Measurements from ENCODE around the gene DR1.

The DR1 gene

GRCh38 chr1:93399781-93400180 lies 54.1 kb downstream of the DR1 start:
- DNase-seq = no peak

GRCh38 chr1:93408203-93408602 lies 62.5 kb downstream of the DR1 start:
- no peak for DNase-seq

- DNase-seq = no peak
Observed at GRCh38 chr1:93411000-93411399, 65.3 kb downstream of the DR1 start.

- no peak for DNase-seq
Observed at GRCh38 chr1:93414749-93415148, 69.0 kb downstream of the DR1 start.

GRCh38 chr1:93415296-93415695 lies 69.6 kb downstream of the DR1 start:
- no peak for DNase-seq

GRCh38 chr1:93416183-93416582 lies 70.5 kb downstream of the DR1 start:
- DNase-seq = no peak

Measured in NCI-H69 (cell line).